IPS-18a (cell line): ENCODE measurements around the gene DDOST.
"Not testable (repeated sequence)": the region's sequence is repeated elsewhere in the genome, so short reads cannot be mapped to it uniquely, and the experiment has no call there.

ENCODE experiments used
- H3K27ac ChIP-seq: one replicate; pipeline ENCODE4 v1.5.1; 2013; ENCODE audit warnings: low read length
- H3K27me3 ChIP-seq: one replicate; pipeline ENCODE4 v1.6.1; 2013; ENCODE audit warnings: mild to moderate bottlenecking, low read length; ENCODE audit not compliant: control insufficient read depth, insufficient read depth
- H3K36me3 ChIP-seq: one replicate; pipeline ENCODE4 v1.6.1; 2013; ENCODE audit warnings: low read depth, low read length; ENCODE audit not compliant: control insufficient read depth
- H3K4me1 ChIP-seq: one replicate; pipeline ENCODE4 v1.6.1; 2013; ENCODE audit warnings: low read depth, low read length; ENCODE audit not compliant: control insufficient read depth
- H3K4me3 ChIP-seq: one replicate; pipeline ENCODE4 v1.5.1; 2013; ENCODE audit warnings: low read length
- H3K9ac ChIP-seq: one replicate; pipeline ENCODE4 v1.6.1; 2013; ENCODE audit warnings: mild to moderate bottlenecking, low read length, moderate library complexity
- H3K9me3 ChIP-seq: one replicate; pipeline ENCODE4 v1.6.1; 2013; ENCODE audit warnings: low read depth, low read length; ENCODE audit not compliant: control insufficient read depth

Gene DDOST

GRCh38 chr1:20616847-20617487 is 44.2 kb downstream of the DDOST start:
- Histone ChIP-seq H3K4me3 (no peak overlapping the region), H3K27me3 (no peaks in the 10 kb centered on the region), H3K27ac (no peak overlapping the region), H3K9ac (no peak overlapping the region), H3K4me1 (peaks cover 6% of the 10 kb centered on the region), H3K9me3 (no peaks in the 10 kb centered on the region), H3K36me3 (no peaks in the 10 kb centered on the region)

DNA sequence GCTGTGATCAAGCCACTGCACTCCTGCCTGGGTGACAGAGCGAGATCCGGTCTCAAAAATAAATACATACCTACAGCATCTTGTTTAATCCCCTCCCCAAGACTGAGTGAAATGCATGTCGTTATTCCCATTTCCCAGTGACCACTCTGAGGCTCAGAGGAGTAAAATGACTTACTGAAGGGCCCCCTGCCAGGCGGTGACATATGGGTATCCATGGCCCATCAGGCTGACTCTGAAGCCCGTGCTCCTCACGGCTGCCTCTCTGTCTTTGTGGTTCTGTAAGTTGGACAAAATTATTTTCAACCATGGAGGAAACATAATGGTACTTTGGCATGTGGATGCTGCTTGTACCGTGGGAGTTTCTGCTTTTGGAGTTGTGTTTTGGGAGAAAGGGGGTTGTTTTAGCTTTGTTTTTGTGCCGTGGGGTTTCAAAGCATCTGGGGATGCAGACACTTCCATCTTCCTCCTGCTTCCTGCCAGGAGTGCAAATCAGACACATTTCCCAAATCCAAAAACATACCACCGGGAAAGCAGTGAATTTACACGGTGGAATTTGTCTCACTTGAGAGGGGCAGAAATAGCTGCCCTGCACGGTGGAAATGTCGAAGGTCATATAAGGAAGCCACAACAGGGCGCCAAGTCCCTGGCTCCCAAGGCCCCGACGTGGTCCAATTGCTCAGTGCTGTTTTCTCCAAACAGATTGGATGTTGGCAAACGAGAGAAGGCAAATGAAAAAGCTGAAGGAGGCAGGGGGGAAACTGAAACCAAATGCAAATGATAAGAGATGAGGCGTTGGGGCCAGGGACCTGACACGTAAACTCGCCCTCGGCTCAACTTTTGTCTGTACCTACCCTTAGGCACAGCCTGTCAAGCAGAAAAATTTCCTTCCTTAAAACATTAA is 45.0 kb downstream of the DDOST start:
- Histone ChIP-seq H3K4me3 (no peak overlapping the region), H3K9ac (no peak overlapping the region), H3K27me3 (no peaks in the 10 kb centered on the region), H3K36me3 (no peaks in the 10 kb centered on the region), H3K4me1 (peaks cover 6% of the 10 kb centered on the region), H3K27ac (no peak overlapping the region), H3K9me3 (no peaks in the 10 kb centered on the region)

DNA sequence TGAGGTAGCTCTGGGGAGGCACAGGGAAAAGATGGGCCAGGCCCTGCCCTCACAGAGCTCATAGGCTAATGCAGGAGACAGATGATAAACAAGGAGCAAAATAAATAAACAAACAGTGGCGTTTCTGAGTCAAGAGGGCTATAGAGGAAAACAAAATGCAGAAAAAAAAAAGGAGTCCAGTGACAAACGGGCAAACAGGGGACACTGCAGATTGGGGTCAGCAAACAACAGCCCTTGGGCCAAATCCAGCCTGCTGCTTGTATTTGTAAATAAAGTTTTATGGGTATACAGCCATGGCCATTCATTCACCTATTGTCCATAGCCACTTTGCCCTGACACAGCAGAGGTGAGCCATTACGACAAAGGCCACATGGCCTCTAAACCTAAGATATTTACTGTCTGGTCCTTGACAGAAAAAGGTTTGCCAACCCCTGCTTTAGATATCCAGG is 47.0 kb downstream of the DDOST start:
- Histone ChIP-seq H3K36me3 (no peaks in the 10 kb centered on the region), H3K9ac (no peak overlapping the region), H3K4me3 (no peak overlapping the region), H3K4me1 (peaks cover 11% of the 10 kb centered on the region), H3K9me3 (no peaks in the 10 kb centered on the region), H3K27me3 (no peaks in the 10 kb centered on the region), H3K27ac (no peak overlapping the region)

GRCh38 chr1:20612221-20612746 is 48.9 kb downstream of the DDOST start:
- Histone ChIP-seq H3K9ac (no peak overlapping the region), H3K27ac (no peak overlapping the region), H3K4me3 (no peak overlapping the region), H3K9me3 (no peaks in the 10 kb centered on the region), H3K27me3 (no peaks in the 10 kb centered on the region), H3K4me1 (peaks cover 11% of the 10 kb centered on the region), H3K36me3 (no peaks in the 10 kb centered on the region)

DNA sequence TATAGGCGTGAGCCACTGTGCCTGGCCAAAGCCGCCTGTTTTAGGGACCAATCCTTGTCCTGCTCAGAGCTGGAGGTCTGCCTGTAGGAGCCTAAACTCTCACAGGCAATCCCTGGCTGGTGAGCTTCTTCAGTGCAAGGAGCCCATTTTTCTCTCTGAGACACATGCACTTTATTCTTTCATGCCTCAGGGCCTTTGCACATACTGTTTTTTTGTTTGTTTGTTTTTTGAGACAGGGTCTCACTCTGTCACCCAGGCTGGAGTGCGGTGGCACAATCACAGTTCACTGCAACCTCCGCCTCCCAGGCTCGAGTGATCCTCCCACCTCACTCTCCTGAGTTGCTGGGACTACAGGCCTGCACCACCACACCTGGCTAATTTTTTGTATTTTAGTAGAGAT is 49.5 kb downstream of the DDOST start:
- no peak overlapping the region for H3K27ac ChIP-seq
- peaks cover 11% of the 10 kb centered on the region for H3K4me1 ChIP-seq

GRCh38 chr1:20610970-20611369 is 50.2 kb downstream of the DDOST start:
- Histone ChIP-seq H3K27me3 (no peaks in the 10 kb centered on the region), H3K36me3 (no peaks in the 10 kb centered on the region), H3K9ac (no peak overlapping the region), H3K27ac (no peak overlapping the region), H3K4me1 (peaks cover 11% of the 10 kb centered on the region), H3K9me3 (no peaks in the 10 kb centered on the region), H3K4me3 (no peak overlapping the region)

More for the DNA sequence above, 49.5 kb downstream of the DDOST start:
- no peaks in the 10 kb centered on the region for H3K9me3 ChIP-seq
- no peaks in the 10 kb centered on the region for H3K27me3 ChIP-seq
- H3K9ac ChIP-seq: no peak overlapping the region
- no peak overlapping the region for H3K4me3 ChIP-seq
- no peaks in the 10 kb centered on the region for H3K36me3 ChIP-seq

DNA sequence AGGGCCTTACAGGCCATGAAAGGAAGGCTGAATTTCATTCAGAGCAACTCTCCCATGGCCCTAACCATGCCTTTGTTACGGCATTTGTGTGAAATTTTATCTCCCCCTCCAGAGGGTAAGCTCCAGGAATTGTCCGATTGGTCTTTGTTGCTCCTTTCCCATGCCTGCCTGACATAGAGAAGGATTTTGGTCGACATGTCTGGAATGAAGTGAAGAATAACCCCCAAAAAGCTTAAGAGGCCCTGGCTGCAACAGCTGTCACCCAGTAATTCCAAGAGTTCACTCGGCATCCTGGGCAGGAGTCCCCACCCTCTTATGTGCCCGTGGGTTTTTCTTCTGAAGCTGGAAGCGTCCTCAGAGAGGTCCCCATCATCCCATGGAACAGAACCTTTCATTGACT is 51.6 kb downstream of the DDOST start:
- H3K27me3 ChIP-seq: no peaks in the 10 kb centered on the region
- no peak overlapping the region for H3K27ac ChIP-seq

GRCh38 chr1:20606801-20607570 is 54.2 kb downstream of the DDOST start:
- not testable (repeated sequence) for H3K36me3 ChIP-seq, H3K4me3 ChIP-seq, H3K4me1 ChIP-seq, H3K9ac ChIP-seq, H3K27ac ChIP-seq, H3K9me3 ChIP-seq, H3K27me3 ChIP-seq

More for the DNA sequence above, 51.6 kb downstream of the DDOST start:
- Histone ChIP-seq H3K9ac (no peak overlapping the region), H3K4me1 (peaks cover 11% of the 10 kb centered on the region), H3K36me3 (no peaks in the 10 kb centered on the region), H3K9me3 (no peaks in the 10 kb centered on the region), H3K4me3 (no peak overlapping the region)

DNA sequence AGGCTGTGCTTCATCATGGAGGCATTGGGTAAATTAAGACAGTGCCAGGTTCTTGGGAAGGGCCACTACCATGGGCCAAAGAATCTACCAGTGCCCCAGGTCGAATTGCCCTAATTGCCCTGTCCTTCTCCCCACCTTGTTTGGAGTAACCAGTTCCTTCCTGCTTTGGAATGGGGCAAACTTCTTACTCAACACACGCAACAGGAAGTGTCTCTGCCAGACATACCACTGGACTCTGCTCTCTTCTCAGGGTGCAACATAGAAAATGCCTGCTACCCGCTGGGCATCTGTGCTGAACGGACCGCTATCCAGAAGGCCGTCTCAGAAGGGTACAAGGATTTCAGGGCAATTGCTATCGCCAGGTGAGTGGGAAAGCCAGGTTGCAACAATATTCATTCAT is 56.5 kb downstream of the DDOST start:
- Histone ChIP-seq H3K9me3 (no peaks in the 10 kb centered on the region), H3K27ac (no peak overlapping the region), H3K4me1 (peaks cover 3% of the 10 kb centered on the region), H3K36me3 (no peaks in the 10 kb centered on the region), H3K9ac (no peak overlapping the region), H3K27me3 (no peaks in the 10 kb centered on the region), H3K4me3 (no peak overlapping the region)

GRCh38 chr1:20603504-20604464 is 57.4 kb downstream of the DDOST start:
- no peak overlapping the region for H3K9ac ChIP-seq
- H3K4me1 ChIP-seq: no peaks in the 10 kb centered on the region
- H3K36me3 ChIP-seq: no peaks in the 10 kb centered on the region
- no peak overlapping the region for H3K4me3 ChIP-seq
- no peak overlapping the region for H3K27ac ChIP-seq
- no peaks in the 10 kb centered on the region for H3K9me3 ChIP-seq
- no peaks in the 10 kb centered on the region for H3K27me3 ChIP-seq
